NT2/D1 (cell line): ENCODE results near the gene CNPY3.
"Not testable (repeated sequence)": the region's sequence is repeated elsewhere in the genome, so short reads cannot be mapped to it uniquely, and the experiment has no call there.

Experiments
- YY1 ChIP-seq: IDR thresholded peaks from 2 replicates; pipeline ENCODE4 v1.6.1; 2011; ENCODE audit not compliant: insufficient read length, insufficient read depth
- ZNF274 ChIP-seq: IDR thresholded peaks from 2 replicates; pipeline ENCODE4 v1.6.1; 2011; ENCODE audit warnings: mild to moderate bottlenecking, low read depth, low read length

DNA sequence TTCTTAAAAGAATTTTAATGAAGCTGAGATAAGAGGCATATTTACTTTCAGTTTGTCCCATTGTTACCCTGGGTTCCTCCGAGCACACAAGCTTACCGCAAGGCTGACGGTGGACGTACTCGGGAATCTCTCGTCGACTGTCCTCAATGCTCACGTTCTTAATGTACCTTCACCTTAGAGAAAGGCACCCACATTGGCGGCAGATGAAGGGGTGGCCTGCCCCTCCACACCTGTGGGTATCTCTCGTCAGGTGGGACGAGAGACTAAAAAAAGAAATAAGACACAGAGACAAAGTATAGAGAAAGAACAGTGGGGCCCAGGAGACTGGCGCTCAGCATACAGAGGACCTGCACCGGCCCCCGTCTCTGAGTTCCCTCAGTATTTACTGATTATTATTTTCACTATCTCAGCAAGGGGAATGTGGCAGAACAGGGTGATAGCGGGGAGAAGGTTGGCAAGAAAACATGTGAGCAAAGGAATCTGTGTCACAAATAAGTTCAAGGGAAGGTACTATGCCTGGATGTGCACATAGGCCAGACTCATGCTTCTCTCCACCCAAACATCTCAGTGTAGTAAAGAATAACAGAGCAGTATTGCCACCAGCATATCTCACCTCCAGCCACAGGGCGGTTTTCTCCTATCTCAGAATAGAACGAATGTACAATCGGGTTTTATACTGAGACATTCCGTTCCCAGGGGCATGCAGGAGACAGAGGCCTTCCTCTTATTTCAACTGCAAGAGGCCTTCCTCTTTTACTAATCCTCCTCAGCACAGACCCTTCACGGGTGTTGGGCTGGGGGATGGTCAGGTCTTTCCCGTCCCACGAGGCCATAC, 26.6 kb upstream of the CNPY3 start:
- not testable (repeated sequence) for TF ChIP-seq ZNF274, YY1
